ENCODE data around the gene PRR29. TPM values are rescaled to one million over a fixed set of nuclear protein-coding genes. Genes with fewer than 3 reads are reported as not detected.
A peak's percentile ranks its signal among the peaks of the same experiment; 100 is the strongest.

PRR29 gene
- total RNA-seq, 1 donor from 2014 or later: 0.08 TPM

DNA sequence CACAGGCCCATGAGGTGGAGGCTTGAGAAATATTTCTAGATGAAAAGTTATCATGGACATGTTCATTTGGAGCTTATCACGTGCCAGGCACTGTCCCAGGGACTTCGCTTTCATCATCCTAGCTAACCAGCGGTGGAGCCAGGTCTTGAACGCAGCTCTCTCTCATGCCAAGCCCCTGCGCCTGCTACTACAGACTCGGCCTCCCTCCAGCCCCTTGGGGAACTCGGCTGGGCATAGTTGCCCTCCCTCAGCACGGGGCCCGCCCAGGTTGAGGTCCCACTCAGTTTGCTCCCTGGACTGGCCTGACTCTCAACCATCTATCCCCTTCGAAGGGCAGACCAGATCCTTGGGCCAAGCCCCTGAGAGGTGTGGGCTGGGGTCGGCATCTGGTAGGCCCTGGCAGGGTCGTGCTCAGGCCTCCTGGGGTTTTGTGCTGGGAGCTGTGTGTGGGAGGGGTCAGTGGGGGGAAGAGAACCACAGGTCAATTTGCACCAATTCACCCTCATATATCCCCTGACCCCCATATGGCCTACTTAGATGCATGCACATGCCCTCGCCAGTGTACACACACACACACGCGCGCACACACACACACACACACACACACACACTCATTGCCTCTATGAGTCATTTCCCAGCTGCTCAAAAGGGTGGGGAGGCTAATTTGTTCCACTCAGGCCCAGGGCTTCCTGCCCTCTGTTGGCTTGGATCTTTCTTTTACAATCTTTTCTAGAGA, 13.3 kb upstream of the PRR29 start:
- Histone ChIP-seq H3K36me3 (ENCODE audit: control insufficient read depth, insufficient read depth, low read length) (no peaks in the 10 kb centered on the region), H3K27me3 (ENCODE audit: control insufficient read depth, insufficient read depth, low read length) (peaks cover 13% of the 10 kb centered on the region), H3K4me3 (ENCODE audit: low read depth, low read length) (no peak overlapping the region)
- DNase-seq (ENCODE audit: low read depth): peak; percentile 58
- TF ChIP-seq, protein P1, sequence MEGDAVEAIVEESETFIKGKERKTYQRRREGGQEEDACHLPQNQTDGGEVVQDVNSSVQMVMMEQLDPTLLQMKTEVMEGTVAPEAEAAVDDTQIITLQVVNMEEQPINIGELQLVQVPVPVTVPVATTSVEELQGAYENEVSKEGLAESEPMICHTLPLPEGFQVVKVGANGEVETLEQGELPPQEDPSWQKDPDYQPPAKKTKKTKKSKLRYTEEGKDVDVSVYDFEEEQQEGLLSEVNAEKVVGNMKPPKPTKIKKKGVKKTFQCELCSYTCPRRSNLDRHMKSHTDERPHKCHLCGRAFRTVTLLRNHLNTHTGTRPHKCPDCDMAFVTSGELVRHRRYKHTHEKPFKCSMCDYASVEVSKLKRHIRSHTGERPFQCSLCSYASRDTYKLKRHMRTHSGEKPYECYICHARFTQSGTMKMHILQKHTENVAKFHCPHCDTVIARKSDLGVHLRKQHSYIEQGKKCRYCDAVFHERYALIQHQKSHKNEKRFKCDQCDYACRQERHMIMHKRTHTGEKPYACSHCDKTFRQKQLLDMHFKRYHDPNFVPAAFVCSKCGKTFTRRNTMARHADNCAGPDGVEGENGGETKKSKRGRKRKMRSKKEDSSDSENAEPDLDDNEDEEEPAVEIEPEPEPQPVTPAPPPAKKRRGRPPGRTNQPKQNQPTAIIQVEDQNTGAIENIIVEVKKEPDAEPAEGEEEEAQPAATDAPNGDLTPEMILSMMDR (IDR thresholded peaks at IDR 0.05; ENCODE audit: insufficient read depth, low read length, poor library complexity, severe bottlenecking): no peak

DNA sequence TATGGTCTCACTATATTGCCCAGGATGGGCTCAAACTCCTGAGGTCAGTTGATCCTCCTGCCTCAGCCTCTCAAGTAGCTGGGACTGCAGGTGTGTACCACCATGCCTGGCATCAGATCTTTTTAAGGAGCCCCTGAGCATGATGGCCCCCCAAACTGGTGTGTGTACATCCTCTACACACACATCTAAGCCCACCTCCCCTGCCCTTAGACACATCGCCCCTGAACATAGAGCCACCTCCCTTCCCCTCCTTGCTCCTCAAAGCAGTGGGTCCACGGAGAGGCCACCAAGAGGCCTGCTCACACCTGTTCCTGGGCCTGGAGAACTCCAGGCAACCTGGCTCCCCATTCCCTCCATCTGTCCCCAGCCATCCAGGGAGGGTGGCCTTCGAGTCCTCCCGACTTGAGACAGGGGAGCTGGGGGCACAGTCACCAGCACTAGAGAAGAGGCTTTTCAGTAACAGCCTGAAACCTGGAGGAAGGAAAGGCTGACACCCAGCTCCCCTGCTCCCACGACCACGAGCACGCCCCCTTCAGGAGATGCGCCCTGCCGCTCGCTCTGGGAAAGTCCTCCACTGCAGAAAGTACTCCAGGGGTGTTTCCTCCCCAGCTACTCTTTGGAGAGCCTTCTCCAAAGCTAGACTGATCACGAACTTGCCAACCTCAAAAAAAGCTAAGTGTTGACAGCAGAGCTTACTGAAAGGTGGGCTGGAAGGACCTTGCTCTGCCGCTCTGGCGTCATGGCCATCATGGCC, 12.6 kb upstream of the PRR29 start:
- H3K36me3 ChIP-seq (ENCODE audit: control insufficient read depth, insufficient read depth, low read length): no peaks in the 10 kb centered on the region
- no peak for DNase-seq (ENCODE audit: low read depth)
- H3K4me3 ChIP-seq (ENCODE audit: low read depth, low read length): no peak overlapping the region
- peaks cover 19% of the 10 kb centered on the region for H3K27me3 ChIP-seq (ENCODE audit: control insufficient read depth, insufficient read depth, low read length)
- TF ChIP-seq, protein P1 (IDR thresholded peaks at IDR 0.05; ENCODE audit: insufficient read depth, low read length, poor library complexity, severe bottlenecking): no peak

DNA sequence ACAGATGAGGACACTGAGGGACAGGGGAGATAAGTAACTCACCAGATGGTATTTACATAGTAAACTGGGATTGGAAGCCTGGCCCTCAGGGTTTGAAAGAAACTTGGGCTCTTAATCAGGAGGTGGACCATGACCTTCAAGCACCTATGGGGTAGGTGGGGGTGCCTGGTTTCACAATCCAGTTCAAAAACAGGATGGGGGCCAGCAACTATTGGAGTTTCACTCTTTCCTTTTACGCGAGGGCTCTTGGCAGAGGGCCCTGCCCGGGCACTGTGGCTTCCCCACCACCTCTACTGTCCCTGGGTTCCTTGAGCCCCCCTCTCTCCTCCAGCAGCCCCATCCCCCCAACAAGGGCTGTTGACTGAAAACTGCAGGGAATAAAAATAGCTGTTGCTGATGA, 11.3 kb upstream of the PRR29 start:
- Histone ChIP-seq H3K4me3 (ENCODE audit: low read depth, low read length) (no peak overlapping the region), H3K36me3 (ENCODE audit: control insufficient read depth, insufficient read depth, low read length) (no peaks in the 10 kb centered on the region), H3K27me3 (ENCODE audit: control insufficient read depth, insufficient read depth, low read length) (peaks cover 27% of the 10 kb centered on the region)
- no peak for DNase-seq (ENCODE audit: low read depth)
- TF ChIP-seq, protein P1 (IDR thresholded peaks at IDR 0.05; ENCODE audit: insufficient read depth, low read length, poor library complexity, severe bottlenecking): no peak

DNA sequence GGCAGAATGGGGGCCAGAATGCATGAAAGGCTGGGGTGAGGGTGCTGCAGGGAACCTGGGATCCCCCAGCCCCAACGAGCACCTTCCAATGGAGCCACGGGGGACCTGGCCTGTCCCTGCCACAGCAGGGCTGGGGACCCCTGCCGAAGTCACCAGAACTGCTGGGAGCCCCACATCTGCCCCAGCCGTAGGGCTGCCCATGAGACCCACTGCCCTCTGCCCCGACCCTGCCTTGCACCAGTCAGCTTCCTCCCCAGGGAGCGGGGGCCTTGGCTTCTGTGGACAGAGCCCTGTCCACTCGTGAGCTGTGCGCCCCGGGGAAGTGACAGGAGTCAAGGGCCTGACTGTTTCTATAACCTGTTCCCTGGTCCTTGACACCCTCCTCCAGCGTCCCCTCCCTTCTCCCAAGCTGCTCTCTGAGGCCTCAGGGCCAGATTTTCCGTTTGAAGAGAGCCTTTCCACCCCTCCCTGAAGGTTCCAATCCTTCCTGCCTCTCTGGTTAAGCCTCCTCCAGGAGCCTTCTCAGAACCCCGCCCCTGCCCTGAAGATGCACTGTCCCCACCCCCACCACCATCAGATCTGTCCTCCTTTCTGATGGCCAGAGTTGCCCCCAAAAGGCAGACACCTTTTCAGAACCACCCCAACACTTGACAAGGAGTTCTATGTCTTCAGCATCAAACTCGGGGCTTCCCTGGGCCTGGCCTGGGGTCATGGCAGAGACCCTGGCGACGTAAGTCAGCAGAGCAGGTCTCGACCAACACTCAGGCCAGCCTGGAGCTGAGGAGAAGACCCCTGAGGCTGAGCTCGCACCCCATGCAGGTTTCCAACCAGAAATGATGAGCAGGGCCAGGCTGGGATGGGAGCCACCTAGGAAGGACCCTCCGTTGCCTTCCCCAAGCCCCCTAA, 10.7 kb upstream of the PRR29 start:
- TF ChIP-seq, protein P1 (IDR thresholded peaks at IDR 0.05; ENCODE audit: insufficient read depth, low read length, poor library complexity, severe bottlenecking): no peak
- Histone ChIP-seq H3K4me3 (ENCODE audit: low read depth, low read length) (no peak overlapping the region), H3K36me3 (ENCODE audit: control insufficient read depth, insufficient read depth, low read length) (no peaks in the 10 kb centered on the region), H3K27me3 (ENCODE audit: control insufficient read depth, insufficient read depth, low read length) (peaks cover 33% of the 10 kb centered on the region)
- no peak for DNase-seq (ENCODE audit: low read depth)

DNA sequence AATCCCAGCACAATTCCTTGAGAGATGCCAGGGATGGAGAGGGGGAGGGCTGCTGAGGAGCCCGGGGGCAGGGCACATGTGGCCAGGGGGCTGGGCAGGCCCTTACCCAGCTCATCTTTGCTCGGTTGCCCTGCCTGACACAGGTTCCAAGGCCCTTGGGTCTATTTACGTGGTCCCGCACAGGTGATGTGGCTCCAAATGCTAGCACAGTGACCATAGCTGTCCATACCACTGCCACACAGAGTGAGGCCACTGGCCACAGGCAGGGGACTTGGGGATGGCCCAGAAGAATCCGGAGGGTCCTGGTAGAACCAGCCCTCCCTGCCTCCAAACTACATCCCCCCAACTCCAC, 10.0 kb upstream of the PRR29 start:
- H3K27me3 ChIP-seq (ENCODE audit: control insufficient read depth, insufficient read depth, low read length): peaks cover 37% of the 10 kb centered on the region
- TF ChIP-seq, protein P1 (IDR thresholded peaks at IDR 0.05; ENCODE audit: insufficient read depth, low read length, poor library complexity, severe bottlenecking): no peak
- no peaks in the 10 kb centered on the region for H3K36me3 ChIP-seq (ENCODE audit: control insufficient read depth, insufficient read depth, low read length)
- no peak for DNase-seq (ENCODE audit: low read depth)
- H3K4me3 ChIP-seq (ENCODE audit: low read depth, low read length): no peak overlapping the region

All from kidney epithelial cell (primary cell).